Thymus (tissue), 11 donors: ENCODE results near the gene NFIC. TPM values are rescaled to one million over a fixed set of nuclear protein-coding genes. Genes with fewer than 3 reads are reported as not detected.
A peak's percentile ranks its signal among the peaks of the same experiment; 100 is the strongest.
"Not testable (repeated sequence)": the region's sequence is repeated elsewhere in the genome, so short reads cannot be mapped to it uniquely, and the experiment has no call there.

Source experiments
- DNase-seq, 9 donors: peaks; one replicate each; pipeline ENCODE4 v3.0.0-alpha.2; 2013; ENCODE audit warnings: low spot score in 9 of 9, low read depth in 6 of 9, missing footprints in 1 of 9
- H3K27ac ChIP-seq, 2 donors: one replicate each; pipeline ENCODE4 v1.5.1; 2013; ENCODE audit warnings: control low read depth in 1 of 2, low read depth in 1 of 2, low read length in 1 of 2, mild to moderate bottlenecking in 1 of 2, moderate library complexity in 1 of 2
- H3K27me3 ChIP-seq, 2 donors: one replicate each; pipeline ENCODE4 v1.5.1; 2013; ENCODE audit warnings: low read length in 1 of 2; ENCODE audit not compliant: control insufficient read depth in 2 of 2, insufficient read depth in 1 of 2
- H3K36me3 ChIP-seq, 2 donors: one replicate each; pipeline ENCODE4 v1.5.1; 2013; ENCODE audit warnings: low read length in 1 of 2, mild to moderate bottlenecking in 1 of 2, moderate library complexity in 1 of 2; ENCODE audit not compliant: control insufficient read depth in 2 of 2, insufficient read depth in 2 of 2
- H3K4me1 ChIP-seq, 2 donors: one replicate each; pipeline ENCODE4 v1.5.1; 2013; ENCODE audit warnings: low read length in 2 of 2; ENCODE audit not compliant: control insufficient read depth in 2 of 2, insufficient read depth in 2 of 2
- H3K4me3 ChIP-seq, 2 donors: one replicate each; pipeline ENCODE4 v1.5.1; 2013; ENCODE audit warnings: low read length in 2 of 2, control low read depth in 1 of 2, mild to moderate bottlenecking in 1 of 2
- H3K9me3 ChIP-seq, 2 donors: one replicate each; pipeline ENCODE4 v1.5.1; 2013; ENCODE audit warnings: low read length in 1 of 2, mild to moderate bottlenecking in 1 of 2; ENCODE audit not compliant: control insufficient read depth in 2 of 2, insufficient read depth in 1 of 2
- WGBS: extraction: QIAGEN DNeasy Blood & Tissue Kit; methylation state at CpG from one replicate; pipeline ENCODE4 v1.1.7; 2013; 5-methylcytosine and 5-hydroxymethylcytosine counted together
- polyA plus RNA-seq: library from polyadenylated mRNA; stranded (reverse); fragments of 200-250 nt; gene quantifications from one replicate; pipeline ENCODE4 v1.2.3, GENCODE V29; 2013
- total RNA-seq: library from RNA; stranded (reverse); fragments of 120-200 nt; gene quantifications from one replicate; pipeline ENCODE4 v1.2.4, GENCODE V29; 2013
- donor health status: healthy.

Gene NFIC
- total and polyA plus RNA-seq, 2 donors, result 2.1 to 17.0 TPM

DNA sequence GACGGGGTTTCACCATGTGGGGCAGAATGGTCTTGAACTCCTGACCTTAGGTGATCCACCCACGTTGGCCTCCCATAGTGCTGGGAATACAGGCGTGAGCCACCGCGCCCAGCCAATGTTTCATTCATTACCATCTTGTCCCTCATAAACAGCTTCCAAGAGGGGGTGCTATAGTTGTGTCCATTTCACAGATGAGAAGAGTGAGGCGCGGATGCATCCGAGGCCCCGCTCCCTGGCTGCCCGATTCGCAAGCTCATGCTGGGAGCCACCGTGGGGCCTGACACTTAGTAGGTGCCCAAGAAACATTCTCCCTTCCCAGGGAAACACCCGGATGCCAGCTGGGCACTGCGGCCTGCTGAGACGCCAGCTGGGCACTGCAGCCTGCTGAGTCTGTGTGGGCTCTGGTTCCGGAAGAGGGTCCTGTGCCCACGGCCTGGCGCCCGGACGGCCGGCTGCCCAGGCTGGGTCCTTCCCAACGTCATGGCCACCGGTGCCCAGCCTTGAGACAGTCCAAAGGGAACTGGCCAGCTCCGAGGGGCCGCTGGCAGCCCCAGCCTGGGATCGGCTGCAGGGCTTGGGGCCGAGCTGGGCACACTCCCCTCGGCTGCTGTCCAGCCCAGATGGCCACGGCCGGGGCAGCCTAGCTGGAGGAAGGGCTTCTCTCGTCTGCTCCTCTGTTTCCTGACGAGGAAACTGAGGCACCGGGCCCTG lies 54.7 kb downstream of the NFIC start:
- Histone ChIP-seq H3K36me3 (no peaks in the 10 kb centered on the region), H3K4me3 (no peak overlapping the region), H3K9me3 (no peaks in the 10 kb centered on the region), H3K27me3 (no peaks in the 10 kb centered on the region), H3K4me1 (no peaks in the 10 kb centered on the region), H3K27ac (no peak overlapping the region)
- 95% methylated on average over 33 of the region's 33 CpGs for WGBS
- DNase-seq, result no peak

DNA sequence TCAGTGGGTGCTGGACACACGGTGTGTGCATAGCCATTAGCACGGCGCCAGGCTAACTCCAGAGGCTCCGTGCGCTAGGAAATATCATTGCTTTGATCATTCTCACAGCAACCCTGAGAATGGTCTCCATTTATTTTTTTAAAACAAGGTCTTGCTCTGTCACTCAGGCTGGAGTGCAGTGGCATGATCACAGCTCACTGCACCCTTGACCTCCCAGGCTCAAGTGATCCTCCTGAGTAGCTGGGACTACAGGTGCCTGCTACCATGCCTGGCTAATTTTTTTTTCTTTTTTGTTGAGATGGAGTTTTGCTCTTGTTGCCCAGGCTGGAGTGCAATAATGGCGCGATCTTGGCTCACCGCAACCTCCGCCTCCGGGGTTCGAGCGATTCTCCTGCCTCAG lies 55.3 kb downstream of the NFIC start:
- H3K4me3 ChIP-seq, H3K36me3 ChIP-seq, H3K27ac ChIP-seq, H3K9me3 ChIP-seq, H3K4me1 ChIP-seq, DNase-seq, H3K27me3 ChIP-seq: not testable (repeated sequence)
- 97% methylated on average over 12 of the region's 12 CpGs for WGBS

DNA sequence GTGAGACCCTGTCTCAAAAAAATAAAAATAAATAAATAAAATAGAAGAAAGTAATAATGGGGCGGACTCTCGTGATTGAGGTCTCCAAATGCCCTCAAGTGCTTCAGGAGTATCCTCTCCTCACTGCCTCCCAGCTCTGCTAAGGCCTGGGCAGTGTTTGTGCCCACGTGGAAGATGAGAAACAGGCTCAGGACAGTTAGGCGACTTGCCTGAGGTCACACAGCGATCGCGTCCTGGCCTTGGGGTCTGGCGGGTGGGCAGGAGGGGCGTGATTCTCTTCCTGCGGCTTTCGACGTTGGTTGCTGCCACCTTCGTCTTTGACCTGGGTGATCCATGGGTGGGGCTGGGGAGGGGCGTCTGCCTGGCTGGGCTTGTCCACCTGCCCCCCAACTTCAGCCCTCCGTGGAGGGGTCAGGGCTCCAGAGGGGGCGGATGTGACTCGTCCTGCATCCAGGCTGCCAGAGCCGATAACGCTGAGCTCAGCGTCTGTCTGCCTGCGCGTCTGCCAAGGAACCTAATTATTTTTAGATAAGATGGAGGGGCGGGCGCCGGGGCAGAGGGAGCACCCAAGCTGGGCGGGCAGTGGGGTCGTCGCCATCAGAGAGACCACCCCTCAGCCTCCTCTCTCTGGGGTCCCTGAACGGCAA lies 56.9 kb downstream of the NFIC start:
- peaks cover 0 to under 1% of the 10 kb centered on the region in 2 donors for H3K27me3 ChIP-seq
- H3K27ac ChIP-seq, result no peak overlapping the region
- H3K36me3 ChIP-seq, result no peaks in the 10 kb centered on the region
- no peaks in the 10 kb centered on the region for H3K4me1 ChIP-seq
- no peak for DNase-seq
- 94% methylated on average over 29 of the region's 29 CpGs for WGBS
- peaks cover 0 to 4% of the 10 kb centered on the region in 2 donors for H3K9me3 ChIP-seq
- H3K4me3 ChIP-seq, result no peak overlapping the region

DNA sequence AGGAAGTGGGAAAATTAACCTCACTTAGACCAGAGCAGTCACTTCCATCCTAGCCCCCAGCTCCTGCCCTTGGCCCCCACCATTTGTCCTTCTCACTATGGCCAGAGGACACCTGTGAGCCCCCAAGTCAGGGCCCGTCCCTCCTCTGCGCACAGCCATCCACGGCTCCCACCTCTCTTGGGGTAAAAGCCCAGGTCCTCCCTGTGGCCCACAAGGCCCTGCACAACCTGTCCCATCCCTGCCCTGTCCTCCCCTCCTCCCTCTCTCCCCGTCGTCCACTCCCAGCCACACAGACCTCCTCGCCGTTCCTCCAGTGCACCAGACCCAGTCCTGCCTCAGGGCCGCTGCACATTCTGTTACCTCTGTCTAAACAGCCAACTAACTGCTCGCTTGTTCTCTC lies 60.0 kb downstream of the NFIC start:
- Histone ChIP-seq H3K4me1 (no peaks in the 10 kb centered on the region), H3K4me3 (no peak overlapping the region), H3K9me3 (peaks cover 0 to 4% of the 10 kb centered on the region in 2 donors), H3K27ac (no peak overlapping the region), H3K36me3 (no peaks in the 10 kb centered on the region), H3K27me3 (peaks cover 0 to 7% of the 10 kb centered on the region in 2 donors)
- WGBS, result 96% methylated on average over 9 of the region's 9 CpGs
- no peak for DNase-seq

GRCh38 chr19:3430366-3430680 lies 63.9 kb downstream of the NFIC start:
- H3K36me3 ChIP-seq, H3K4me3 ChIP-seq, H3K27me3 ChIP-seq, H3K4me1 ChIP-seq, DNase-seq: not testable (repeated sequence)
- H3K27ac ChIP-seq, result peak overlapping the region in 1 of 2 donors; percentile 61
- peaks cover 0 to 12% of the 10 kb centered on the region in 2 donors for H3K9me3 ChIP-seq
- 92% methylated on average over 5 of the region's 5 CpGs for WGBS

GRCh38 chr19:3431760-3432397 lies 65.5 kb downstream of the NFIC start:
- 96% methylated on average over 18 of the region's 18 CpGs for WGBS
- peaks cover 0 to 12% of the 10 kb centered on the region in 2 donors for H3K9me3 ChIP-seq
- peak overlapping the region in 1 of 2 donors; percentile 20 for H3K27ac ChIP-seq
- no peak overlapping the region for H3K4me3 ChIP-seq
- no peaks in the 10 kb centered on the region for H3K36me3 ChIP-seq
- H3K4me1 ChIP-seq, result peaks cover 3 to 10% of the 10 kb centered on the region in 2 donors
- peaks cover 0 to 7% of the 10 kb centered on the region in 2 donors for H3K27me3 ChIP-seq
- no peak for DNase-seq

DNA sequence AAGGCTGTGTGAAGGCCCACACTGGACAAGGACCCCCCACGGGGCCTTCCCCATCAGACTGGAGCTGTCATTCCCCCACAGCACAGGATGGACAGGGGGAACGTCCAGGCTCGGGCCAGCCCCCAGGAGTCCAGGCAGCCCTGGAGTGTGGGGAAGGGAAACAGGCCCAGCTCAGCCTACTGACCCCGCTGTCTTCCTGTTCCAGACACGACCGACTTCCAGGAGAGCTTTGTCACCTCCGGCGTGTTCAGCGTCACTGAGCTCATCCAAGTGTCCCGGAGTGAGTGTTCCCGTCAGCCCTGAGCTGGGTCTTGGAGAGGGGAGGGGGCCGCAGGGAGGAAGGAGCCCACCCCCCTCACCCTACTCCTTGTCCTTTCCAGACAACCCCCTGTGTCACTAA lies 66.9 kb downstream of the NFIC start:
- Histone ChIP-seq H3K27me3 (peaks cover 0 to 6% of the 10 kb centered on the region in 2 donors), H3K27ac (no peak overlapping the region), H3K4me1 (peaks cover 3 to 10% of the 10 kb centered on the region in 2 donors), H3K4me3 (no peak overlapping the region), H3K9me3 (peaks cover 0 to 8% of the 10 kb centered on the region in 2 donors), H3K36me3 (no peaks in the 10 kb centered on the region)
- no peak for DNase-seq
- whole genome bisulfite sequencing, result 98% methylated on average over 12 of the region's 12 CpGs

DNA sequence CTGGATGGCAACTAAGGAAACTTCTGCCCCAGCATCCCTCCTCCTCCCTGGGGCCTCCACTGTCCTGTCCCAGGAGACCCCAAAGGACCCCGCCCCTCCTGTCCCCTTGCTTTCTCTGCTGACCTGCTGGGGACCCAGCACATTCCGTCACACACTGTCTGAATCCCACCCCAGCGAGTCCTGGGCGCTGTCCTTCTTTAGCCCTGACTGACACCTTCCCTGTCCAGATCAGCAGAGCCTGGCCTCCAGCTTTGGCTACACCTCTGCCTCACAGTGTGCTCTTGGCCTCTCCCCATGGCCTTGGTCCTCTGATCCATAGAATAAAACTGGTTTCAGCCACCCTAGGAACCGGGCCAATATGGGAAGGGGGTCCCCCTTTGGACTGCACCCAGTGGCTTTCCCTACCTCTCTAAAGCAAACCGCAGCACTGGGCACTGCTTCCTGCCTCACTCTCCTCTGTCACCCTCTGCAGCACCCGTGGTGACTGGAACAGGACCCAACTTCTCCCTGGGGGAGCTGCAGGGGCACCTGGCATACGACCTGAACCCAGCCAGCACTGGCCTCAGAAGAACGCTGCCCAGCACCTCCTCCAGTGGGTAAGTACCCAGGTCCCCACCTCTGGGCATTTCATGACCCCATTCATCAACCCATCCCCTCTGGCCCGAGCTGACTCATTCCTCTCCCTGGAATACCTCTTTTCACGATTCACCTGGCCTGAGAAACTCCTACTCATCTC lies 67.6 kb downstream of the NFIC start:
- peak overlapping the region in 1 of 2 donors; percentile 93 for H3K27ac ChIP-seq
- WGBS, result 98% methylated on average over 11 of the region's 11 CpGs
- peaks cover 2 to 3% of the 10 kb centered on the region in 2 donors for H3K36me3 ChIP-seq
- H3K4me1 ChIP-seq, result peaks cover 3 to 10% of the 10 kb centered on the region in 2 donors
- peak overlapping the region in 1 of 2 donors; percentile 81 for H3K4me3 ChIP-seq
- peaks cover 0 to 2% of the 10 kb centered on the region in 2 donors for H3K27me3 ChIP-seq
- no peak for DNase-seq
- peaks cover 0 to 8% of the 10 kb centered on the region in 2 donors for H3K9me3 ChIP-seq
